HuH-7.5 (cell line): ENCODE measurements around the gene ARHGAP23.

Experiments used
- DNase-seq: peaks from one replicate; pipeline ENCODE4 v3.0.0; 2011; ENCODE audit warnings: low spot score

The ARHGAP23 gene

DNA sequence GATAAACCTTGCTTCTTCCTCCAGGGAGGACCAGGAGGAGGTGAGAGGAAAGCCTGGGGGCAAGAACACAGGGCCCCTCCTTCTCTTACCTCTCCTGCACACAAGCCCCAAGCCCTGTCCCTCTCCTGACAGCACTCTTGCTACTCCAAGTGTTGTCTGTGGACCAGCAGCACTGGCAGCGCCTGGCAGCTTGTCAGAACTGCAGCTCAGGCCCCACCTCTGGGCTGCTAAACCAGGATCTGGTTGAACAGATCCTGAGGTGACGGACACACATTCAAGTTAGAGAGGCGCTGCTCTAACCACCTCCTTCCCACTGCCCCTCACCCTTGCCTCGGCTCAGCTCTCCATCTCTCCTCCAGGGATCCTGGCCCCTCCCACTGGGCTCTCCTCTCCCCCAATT is 121.0 kb downstream of the ARHGAP23 start:
- no peak for DNase-seq

DNA sequence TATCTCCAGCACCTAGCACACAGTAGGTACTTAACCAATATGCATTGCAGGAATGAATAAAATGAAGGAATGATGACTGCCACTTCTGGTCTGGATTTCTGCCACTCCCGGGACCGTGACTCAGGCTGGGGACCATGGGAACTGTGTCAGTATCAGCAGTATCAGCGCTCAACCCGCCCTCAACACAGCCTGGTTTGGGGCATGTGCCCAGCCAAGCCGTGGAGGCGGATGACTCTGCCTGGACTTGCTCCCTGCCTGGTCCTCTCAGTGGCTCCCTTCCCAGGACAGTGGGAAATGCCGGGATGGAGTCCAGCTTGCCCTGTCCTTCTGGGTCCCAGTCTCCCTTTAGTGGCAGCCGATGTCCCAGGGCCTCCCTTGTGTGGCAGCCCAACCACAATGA is 122.4 kb downstream of the ARHGAP23 start:
- no peak for DNase-seq

DNA sequence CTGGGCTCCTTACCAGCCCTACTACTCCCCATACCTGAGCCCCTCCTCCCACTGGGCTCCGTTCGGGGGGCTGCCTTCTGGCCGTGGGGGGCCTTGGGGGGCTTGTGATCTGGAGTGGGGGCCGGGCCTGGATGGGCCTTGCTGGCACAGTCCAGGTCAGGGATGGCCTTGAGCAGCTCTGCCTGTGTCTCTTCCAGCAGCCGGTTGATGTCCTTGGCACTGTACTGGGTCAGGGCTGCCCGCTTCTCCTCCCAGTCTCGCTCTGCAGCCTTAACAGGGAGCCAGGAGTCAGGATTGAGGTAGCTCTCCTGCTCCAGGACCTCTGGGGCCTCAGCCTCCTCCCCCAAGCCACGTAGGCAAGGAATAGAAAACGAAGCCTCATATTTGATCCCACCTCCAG is 122.9 kb downstream of the ARHGAP23 start:
- DNase-seq, result no peak

DNA sequence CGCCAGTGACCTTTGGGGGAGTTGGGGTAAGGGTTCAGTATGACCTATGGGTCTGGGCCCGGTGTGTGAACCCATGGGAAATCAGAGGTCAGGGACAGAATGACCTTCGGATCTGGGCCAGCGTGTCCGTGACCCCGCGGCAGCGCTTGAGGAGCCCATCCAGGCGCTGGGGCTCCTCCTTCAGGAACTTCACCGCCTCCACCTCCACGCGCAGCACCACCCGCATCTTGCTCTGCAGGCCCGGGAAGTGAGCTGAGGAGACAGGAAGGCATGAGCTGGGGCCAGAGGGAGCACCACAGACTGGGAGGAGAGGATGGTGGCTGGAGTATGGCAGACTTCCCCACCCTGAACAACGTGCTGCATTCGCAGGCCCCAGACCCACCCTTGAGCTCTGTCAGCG is 124.1 kb downstream of the ARHGAP23 start:
- no peak for DNase-seq

DNA sequence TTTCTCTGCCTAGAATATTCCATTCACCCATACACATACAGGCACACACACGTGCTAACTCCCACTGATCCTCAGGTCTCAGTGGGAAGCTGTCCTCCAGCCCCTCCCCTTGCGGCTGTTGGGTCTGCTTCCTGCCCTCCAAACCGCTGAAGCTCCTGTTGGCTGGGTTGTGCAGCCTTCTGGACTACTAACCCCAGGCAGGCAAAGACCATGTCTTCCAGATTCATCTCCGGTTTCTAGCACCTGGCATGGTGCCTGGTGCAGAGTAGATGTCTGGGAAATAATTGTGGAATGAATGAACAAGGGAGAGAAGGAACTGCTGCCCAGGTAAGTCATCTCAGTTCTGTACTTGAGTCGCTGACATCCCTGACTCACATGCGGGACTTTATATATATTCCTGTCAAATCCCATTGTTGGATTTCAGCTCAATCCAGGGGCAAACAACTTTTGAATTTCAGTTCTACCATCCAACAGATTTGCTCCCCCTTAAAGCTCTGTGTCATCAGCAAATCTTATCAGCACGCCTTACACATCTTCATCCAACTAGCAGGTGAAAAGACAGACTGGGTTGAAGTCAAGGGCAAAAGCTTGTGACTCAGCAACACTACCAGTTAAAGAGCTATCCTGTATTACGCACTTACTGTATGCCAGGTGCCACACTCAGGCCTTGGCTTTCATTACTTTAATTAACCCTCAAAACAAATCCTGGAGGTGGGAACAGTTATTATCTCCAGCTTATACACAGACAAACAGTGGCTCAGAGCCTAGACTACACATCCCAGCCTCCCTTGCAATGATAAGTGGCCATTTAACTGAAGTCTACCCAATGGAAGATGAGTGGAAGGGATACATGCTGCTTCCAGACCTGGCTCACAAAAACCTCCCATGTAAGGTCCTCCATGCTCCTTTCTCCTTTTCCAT is 126.4 kb downstream of the ARHGAP23 start:
- no peak for DNase-seq

DNA sequence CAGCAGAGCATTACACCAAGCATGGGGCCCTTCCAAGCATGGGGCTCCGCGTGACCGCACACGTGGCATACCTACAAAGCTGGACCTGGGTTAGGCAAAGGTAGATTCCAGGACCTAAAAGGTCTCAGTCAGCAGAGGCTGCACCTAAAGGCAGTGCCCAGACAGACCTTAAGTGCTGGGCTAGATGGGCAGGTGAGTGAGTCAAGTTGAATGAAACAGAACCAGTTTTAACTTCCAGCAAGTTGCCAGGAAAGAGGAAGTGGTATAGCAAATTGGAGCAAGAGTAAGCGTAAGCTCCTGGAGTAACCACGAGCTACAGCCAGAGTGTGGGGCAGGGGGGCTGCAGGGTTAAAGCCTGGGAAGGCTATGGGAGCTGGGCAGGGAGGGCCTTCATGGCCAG is 128.0 kb downstream of the ARHGAP23 start:
- DNase-seq, result no peak

DNA sequence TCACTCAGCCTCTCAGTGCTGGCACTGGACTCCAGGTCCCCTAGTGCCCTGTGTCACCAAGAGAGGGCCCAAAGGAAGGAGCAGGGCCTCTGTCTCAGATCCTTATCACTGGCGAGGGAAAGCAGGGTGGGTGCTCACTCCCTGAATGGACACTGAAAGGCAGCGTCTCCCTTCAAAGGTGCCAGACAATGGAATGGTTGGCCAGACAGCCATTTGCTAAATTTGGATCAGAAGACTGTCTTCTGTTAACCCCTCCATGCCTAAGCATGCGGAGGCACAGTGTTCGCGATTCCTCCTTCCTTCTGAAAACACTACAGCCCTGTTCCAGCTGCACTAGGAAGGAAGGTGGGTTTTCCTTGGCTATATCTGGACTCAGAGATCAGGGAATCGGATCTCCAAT is 129.1 kb downstream of the ARHGAP23 start:
- DNase-seq, result no peak

DNA sequence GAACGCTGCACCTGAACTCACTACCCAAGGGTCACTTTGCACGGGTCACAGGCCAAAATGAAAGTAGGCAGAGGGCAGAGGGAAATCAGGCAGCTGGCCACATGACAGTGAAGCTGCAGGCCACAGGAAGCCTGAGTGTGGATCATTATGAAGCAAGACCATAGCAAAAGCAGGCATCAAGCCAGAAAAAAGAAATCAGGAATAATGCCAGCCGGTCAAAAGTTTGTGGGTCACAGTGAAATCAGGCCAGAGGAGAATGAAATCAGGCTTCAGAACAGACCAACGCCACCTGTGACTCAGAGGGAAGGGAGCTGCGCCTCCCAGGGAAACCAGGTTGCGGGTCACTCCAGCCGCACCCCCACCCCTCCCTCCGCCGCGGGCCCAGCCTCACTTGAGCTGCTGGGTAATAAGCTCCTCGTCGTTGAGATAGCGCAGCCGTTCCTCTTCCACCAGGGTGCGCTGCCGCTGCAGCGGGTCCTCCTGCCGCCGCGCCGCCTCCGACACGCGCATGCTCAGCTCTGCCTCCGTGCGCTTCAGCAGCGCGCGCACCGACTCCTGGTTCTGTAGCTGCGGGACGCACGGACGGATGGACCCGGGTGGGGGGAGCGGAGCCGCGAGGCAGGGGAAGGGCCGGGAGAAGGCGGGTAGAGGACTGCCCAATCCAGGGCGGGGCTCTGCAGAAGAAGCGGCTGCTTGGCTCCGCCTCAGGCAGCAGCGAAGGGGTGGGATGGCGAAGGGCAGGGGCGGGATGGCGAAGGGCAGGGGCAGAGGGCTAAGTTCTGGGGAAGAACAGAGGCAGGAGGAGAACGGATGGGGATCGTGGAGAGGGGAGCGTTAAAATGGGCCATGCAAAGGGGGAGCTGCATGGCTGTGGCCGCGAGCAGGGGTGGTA is 129.8 kb downstream of the ARHGAP23 start:
- peak; percentile 96 for DNase-seq

DNA sequence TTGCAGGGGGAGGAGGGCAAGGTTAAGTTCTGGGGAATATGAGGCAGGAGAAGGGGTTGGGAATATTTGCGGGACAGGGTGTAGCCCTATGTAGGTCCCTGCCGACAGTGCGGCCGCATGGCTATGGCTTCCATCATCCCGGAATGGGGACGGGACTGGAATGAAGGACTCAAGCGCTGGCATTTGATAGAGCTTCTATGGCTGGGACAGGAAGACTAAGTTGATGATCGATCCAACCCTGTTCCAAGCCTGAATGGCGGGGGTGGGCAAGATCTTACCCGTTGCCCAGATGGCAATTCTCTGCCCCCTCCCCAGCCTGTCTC is 130.4 kb downstream of the ARHGAP23 start:
- DNase-seq, result no peak

DNA sequence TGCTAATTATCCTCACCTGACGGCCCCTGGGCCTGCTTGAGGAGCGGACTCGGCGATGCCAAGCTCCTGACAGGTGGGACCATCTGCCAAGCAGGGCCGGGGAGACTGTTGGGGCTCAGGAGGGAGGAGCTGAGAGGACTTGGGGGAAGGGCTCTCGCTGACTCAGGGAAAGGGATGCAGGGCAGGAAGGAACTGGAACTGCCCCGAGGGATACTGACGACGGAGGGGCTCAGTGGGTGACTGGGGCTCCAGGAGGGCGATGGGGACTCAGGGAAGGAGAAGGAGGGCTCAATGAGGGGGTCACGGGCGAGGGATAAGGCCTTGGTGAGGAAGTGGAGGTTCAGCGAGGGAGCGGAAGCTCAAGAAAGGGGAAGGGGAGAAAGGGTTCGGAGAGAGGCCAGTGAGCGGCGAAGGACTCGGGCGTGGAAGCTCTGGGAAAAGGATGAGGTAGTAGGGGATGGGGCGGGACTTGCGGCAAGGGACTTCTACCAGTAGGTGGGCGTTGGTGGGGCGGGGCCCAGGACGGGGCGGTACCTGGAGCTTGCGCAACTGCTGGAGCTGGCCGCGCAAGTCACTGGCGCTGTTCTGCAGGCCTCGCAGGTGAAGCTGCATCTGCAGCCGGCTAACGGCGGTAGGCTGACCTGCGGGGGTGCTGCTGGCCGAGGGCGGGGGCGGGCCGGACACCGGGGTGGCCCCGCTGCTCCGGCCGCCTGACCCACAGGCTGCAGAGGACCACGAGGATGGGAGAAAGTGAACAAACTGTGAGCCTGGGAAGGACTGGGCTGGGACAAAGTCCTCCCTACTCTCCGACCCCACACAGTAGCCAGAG is 131.0 kb downstream of the ARHGAP23 start:
- peak; percentile 97 for DNase-seq

DNA sequence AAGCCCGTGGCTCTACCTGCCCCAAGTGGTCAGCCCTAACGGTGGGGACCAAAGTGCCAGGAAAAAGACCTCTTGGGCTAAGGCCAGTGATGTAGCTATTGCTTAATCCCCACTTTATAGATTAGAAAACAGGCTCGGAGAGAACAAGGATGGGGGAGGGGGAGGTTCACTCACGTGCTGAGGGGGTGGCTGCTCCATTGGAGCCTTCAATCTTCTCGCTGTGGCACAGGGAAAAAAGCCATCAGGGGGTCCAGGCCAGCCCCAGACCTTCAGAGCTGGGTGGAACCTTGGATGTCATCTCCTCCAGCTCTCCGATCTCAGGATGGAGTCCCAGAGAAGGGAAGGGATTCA is 131.6 kb downstream of the ARHGAP23 start:
- DNase-seq, result no peak

DNA sequence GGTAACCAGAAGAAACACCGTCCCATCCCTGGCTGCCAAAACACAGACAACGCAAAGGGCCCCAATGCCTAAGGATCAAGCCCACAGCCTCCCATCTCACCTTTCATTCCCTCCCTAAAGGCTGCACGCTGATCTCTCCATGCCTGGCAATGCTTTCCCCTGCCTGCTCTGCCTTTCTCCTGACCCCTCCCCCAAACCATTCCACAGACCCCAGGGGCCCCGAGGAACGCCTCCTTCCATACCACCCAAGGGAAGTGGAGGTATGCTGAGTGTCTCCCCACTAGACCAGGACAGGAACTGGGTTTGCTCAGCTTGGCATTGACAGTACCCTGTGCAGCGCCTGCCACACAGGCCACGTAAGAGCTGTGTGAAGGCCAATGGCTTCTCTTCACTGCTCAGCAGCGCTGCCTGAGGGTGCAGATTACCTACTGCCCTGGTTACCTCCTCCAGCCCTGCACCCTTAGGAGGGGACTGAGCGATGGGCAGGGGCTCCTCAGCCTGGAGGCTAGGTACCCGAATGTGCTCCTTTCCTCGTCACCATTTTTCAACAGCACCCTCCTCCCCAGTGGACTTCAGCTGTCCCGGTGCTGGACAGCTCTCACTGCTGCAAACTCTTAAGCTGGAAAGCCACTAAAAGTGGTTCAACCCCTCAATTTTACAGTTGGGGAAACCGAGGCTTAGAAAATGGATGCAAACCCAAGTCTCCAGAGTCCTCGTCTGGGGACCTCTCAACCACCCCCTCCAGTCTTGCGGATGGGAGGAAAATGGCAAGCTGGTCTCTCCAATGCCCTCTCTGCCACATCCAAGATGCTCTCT is 132.4 kb downstream of the ARHGAP23 start:
- DNase-seq, result no peak

DNA sequence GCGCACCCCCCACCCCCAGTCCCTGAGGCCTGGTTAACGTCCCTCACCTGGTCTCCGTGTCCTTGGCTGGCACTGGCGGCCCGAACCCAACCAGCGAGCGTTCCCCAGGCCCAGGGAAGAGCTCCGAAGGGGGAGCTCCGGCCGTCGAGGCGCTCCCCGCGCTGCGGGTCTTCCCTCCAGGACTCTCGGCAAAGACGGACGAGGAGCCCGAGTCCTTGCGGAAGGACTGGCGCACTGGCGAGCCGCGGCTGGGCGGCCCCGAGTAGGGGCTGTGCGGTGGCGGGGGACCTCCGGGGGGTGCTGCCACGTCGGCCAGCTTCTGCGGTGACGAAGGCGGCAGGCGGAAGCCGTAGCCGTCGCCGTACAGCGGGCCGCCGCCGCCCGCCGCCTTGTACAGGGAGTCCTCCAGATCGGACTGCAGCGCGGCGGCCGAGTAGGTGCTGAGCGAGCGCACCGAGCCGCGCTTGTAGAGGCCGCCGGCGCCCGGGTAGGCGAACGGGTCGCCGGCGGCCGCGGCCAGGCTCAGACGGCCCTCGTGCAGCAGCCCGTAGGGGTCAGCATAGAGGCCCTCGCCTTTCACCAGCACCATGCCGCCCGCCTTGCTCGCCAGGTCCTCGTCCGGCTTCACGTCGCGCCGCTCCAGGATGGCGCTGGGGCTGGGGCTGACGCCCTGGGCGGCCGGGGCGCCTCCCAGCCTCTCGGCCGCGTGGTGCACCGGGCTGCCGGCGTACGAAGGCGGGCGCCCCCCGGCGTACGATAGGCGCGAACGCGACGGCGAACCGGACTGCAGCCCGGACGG is 133.4 kb downstream of the ARHGAP23 start:
- DNase-seq, result no peak
